ENCODE measurements around the gene MNDA.

The MNDA gene

DNA sequence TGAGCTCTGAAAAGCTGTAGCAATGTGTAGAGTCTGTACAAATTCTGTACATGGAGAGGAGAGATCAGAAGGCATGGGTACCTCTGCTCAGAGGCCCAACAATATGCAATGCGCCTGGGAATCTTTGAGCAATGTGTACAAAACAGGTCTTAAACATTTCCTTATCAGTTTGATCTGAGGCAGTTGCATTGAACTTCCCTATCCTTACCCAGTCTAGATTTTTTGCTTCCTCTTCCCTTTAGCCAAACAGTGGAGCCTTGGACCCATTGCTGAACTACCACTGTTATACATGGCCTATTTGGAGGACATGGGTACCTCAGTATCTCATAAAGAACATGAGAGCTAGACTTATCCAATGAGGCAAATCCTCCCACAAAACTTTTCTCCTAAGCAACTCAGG, 12.6 kb upstream of the MNDA start:
- TF ChIP-seq GATA3 (IDR thresholded peaks at IDR 0.05; ENCODE audit: low read depth, low read length) (no peak; the same call in 1 of the 2 replicates), GATA2 (IDR thresholded peaks at IDR 0.05; ENCODE audit: low read depth, low read length) (peak; percentile 8; the same call in 1 of the 2 replicates)

DNA sequence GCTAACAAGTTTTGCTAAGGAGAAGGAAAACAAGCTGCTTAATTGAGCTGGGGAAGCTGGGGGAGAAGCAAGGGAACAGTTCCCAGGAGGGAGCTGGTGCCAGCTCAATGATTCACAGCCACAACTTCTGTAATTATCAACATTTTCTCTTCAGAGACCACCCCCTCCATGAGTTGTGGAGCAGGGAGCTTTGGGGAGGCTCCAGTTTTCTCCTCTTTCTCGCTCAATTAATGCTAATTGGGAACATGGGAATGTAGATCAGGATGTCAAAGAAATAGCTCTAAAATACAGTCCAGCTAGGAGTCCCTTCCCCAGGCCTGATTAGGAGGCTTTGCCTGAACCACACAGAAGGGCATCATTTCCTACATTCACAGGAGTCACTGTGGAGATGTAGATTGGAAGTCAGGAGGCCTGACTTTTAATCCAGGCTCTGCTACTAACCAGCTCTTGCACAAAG, 12.1 kb upstream of the MNDA start:
- TF ChIP-seq GATA3 (IDR thresholded peaks at IDR 0.05; ENCODE audit: low read depth, low read length) (no peak), GATA2 (IDR thresholded peaks at IDR 0.05; ENCODE audit: low read depth, low read length) (no peak)

- TF ChIP-seq GATA2 (IDR thresholded peaks at IDR 0.05; ENCODE audit: low read depth, low read length), result no peak
- TF ChIP-seq GATA3 (IDR thresholded peaks at IDR 0.05; ENCODE audit: low read depth, low read length), result no peak
Measured at GRCh38 chr1:158819461-158820443, 11.4 kb upstream of the MNDA start.

DNA sequence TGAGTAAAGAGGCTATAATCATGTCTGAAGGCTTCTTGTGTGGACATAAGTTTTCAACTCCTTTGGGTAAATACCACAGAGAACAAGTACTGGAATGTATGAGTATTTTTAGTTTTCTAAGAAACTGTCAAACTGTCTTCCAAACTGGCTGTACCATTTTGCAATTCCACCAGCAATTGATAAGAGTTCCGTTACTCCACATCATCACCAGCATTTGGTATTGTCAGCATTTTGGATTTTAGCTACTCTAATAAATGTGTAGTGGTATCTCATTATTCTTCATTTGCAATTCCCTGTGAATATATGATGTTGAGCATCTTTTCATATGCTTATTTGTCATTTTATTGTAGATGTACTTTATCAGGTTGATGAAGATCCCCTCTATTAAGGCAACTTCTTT, 9.4 kb upstream of the MNDA start:
- TF ChIP-seq GATA3 (IDR thresholded peaks at IDR 0.05; ENCODE audit: low read depth, low read length), result no peak

- TF ChIP-seq GATA2 (IDR thresholded peaks at IDR 0.05; ENCODE audit: low read depth, low read length) (no peak), GATA3 (IDR thresholded peaks at IDR 0.05; ENCODE audit: low read depth, low read length) (no peak)
Measured at GRCh38 chr1:158830074-158830677, 975 bp upstream of the MNDA start.

DNA sequence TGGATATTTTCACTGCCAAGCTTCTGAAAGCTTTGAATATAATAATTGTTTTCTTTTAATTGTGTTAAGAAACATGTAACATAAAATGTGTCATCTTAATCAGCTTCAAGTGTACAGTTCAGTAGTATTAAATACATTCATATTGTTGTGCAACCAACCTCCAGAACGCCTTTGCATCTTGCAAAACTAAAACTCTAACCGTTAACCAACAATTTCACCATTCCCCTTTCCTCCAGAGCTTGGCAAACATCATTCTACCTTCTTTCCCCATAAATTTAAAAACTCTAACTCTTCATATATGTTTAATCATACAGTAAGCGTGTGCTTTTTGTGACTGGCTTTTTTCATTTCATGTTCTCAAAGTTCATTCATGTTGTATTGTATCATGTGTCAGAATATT, 2.1 kb downstream of the MNDA start:
- TF ChIP-seq GATA2 (IDR thresholded peaks at IDR 0.05; ENCODE audit: low read depth, low read length), result no peak
- no peak for TF ChIP-seq GATA3 (IDR thresholded peaks at IDR 0.05; ENCODE audit: low read depth, low read length)

DNA sequence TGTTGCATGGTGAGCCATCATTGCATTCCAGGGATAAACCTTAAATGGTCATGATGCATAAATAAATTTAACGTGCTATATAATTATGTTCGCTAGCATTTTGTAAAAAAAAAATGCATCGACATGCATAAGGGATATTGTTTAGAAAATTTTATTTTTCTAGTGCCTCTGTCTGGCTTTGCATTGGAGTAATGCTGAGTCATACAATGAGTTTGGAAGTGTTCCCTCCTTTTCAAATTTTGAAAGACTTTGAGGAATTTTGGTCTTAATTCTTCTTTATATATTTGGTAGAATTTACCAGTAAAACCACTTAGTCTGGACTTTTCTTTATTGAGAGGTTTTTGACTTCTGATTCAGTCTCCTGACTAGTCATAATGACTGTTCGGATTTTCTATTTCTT, 4.9 kb downstream of the MNDA start:
- TF ChIP-seq GATA2 (IDR thresholded peaks at IDR 0.05; ENCODE audit: low read depth, low read length) (no peak), GATA3 (IDR thresholded peaks at IDR 0.05; ENCODE audit: low read depth, low read length) (no peak)

DNA sequence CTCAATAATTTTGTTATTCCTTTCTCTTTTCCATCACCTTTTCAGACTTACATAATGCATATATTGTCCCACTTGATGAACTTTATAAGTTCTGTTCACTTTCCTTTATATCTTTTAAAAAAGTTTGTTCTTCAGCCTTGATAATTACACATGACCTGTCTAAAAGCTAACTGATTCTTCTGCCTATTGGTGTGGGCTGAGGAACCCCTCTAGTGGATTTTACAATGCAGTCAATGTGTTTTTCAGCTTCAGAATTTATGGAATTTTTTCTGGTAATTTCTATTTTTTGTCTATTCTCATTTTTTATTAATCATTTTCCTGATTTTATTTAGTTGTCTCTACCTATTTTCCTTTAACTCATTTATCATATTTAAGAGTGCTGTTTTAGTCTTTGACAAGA, 7.5 kb downstream of the MNDA start:
- TF ChIP-seq GATA2 (IDR thresholded peaks at IDR 0.05; ENCODE audit: low read depth, low read length), result no peak
- TF ChIP-seq GATA3 (IDR thresholded peaks at IDR 0.05; ENCODE audit: low read depth, low read length), result no peak

GRCh38 chr1:158839566-158839965, 8.4 kb downstream of the MNDA start:
- TF ChIP-seq GATA3 (IDR thresholded peaks at IDR 0.05; ENCODE audit: low read depth, low read length), result no peak
- TF ChIP-seq GATA2 (IDR thresholded peaks at IDR 0.05; ENCODE audit: low read depth, low read length), result no peak

DNA sequence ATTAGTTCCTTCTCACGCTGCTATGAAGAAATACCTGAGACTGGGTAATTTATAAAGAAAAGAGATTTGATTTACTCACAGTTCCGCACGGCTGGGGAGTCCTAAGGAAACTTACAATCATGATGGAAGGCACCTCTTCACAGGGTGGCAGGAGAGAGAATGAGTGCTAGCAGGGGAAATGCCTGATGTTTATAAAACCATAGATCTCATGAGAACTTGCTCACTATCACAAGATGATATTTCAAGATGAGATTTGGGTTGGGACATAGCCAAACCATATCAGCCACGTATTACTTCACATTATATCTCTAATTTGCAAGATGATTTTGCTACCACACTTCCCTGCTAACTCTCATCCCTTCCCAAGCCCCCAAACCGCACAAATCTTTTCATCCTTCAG, 9.1 kb downstream of the MNDA start:
- TF ChIP-seq GATA2 (IDR thresholded peaks at IDR 0.05; ENCODE audit: low read depth, low read length) (no peak), GATA3 (IDR thresholded peaks at IDR 0.05; ENCODE audit: low read depth, low read length) (no peak)

DNA sequence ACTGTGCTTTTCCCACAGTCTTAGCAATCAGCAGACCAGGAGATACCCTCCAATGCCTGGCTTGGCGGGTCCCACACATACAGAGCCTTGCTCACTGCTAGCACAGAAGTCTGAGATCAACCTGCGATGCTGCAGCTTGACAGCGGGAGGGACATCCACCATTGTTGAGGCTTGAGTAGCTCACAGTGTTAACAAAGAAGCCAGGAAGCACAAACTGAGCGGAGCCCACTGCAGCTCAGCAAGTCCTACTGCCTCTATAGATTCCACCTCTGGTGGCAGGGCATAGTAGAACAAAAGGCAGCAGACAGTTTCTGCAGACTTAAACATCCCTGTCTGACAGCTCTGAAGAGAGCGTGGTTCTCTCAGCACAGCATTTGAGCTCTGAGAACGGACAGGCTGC, 33.4 kb downstream of the MNDA start:
- TF ChIP-seq GATA2 (IDR thresholded peaks at IDR 0.05; ENCODE audit: low read depth, low read length) (no peak), GATA3 (IDR thresholded peaks at IDR 0.05; ENCODE audit: low read depth, low read length) (no peak)

- TF ChIP-seq GATA2 (IDR thresholded peaks at IDR 0.05; ENCODE audit: low read depth, low read length) (no peak), GATA3 (IDR thresholded peaks at IDR 0.05; ENCODE audit: low read depth, low read length) (no peak)
Measured at GRCh38 chr1:158873141-158873540, 42.0 kb downstream of the MNDA start.

GRCh38 chr1:158893654-158894053, 62.5 kb downstream of the MNDA start:
- no peak for TF ChIP-seq GATA3 (IDR thresholded peaks at IDR 0.05; ENCODE audit: low read depth, low read length)
- TF ChIP-seq GATA2 (IDR thresholded peaks at IDR 0.05; ENCODE audit: low read depth, low read length), result no peak

DNA sequence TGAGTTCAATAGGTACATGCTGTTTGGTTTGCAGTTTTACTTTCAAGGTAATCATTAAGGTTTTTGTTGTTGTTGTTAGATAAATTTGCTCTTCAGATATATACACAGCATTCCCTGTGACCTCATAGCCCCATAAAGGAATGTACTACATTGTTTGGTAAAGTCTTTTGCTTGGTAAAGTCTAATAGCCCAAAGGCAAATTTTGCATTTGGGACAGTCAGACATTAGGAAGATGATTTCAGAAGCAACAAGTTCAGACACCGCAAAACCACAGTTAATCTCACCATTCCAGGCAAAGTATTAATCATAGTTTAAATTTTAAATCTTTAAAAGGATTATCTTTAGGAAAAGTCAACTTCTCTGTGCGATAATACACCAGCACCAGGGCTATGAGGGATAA, 67.6 kb downstream of the MNDA start:
- TF ChIP-seq GATA3 (IDR thresholded peaks at IDR 0.05; ENCODE audit: low read depth, low read length) (no peak), GATA2 (IDR thresholded peaks at IDR 0.05; ENCODE audit: low read depth, low read length) (no peak)
